Measurements from ENCODE around the gene GPATCH2L.

The GPATCH2L gene

DNA sequence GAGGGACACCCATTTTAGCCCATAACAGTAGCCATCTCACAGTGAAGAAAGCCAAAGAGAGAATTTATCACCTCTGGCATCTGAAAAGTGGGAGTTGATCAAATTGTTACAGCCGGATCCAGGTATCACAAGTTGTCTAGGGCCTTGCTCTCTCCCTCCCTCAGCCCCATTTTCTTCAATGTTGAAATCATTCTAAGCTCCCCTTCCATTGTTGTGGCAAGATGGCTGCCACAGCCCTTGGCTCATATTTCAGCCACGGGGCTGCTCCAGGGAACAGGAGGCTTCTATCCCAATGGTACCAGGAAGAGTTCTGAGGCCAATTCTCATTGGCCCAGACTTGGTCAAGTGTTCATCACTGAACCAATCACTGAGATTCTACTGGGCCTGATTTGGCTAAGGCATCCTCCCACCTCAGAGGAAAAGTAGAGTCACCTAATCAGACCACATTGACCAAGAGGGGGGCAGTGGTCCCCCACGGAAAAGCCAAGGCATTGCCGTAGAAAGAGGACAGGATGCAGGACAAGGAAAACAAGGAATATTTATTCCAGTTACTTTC lies 106.2 kb downstream of the GPATCH2L start:
- no peak for DNase-seq

DNA sequence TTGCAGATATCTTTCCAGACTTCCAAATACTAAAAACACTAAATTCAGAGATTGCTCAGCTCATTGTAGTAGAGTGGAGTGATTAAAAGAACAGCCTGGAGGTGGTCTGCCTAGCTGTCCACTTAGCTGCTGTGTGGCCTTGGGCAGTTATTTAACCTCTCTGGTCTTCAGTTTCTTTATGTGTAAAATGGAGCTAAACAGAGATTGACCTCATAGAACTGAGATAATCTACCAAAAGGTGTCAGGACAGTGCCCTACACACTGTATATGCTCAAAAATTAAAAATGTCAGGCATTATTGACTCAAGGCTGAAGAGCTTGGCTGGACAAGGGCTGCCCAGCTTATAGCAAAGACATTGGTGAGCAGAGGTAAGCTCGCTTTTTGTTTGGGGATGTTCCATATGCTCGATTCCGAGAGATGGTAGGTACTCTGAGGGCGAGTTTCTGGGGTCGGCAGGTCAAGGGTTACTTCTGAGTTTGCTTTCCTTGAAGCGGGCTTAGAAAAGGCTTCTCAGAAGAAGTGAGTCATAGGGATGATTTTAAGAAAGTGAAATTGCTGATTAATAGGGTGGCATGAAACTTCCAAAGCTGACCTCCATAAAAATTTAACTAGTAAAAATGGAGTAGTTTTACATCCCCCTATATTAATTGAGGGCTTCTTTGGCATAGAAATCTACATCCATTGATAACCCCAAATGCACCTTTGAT lies 107.5 kb downstream of the GPATCH2L start:
- DNase-seq: no peak

DNA sequence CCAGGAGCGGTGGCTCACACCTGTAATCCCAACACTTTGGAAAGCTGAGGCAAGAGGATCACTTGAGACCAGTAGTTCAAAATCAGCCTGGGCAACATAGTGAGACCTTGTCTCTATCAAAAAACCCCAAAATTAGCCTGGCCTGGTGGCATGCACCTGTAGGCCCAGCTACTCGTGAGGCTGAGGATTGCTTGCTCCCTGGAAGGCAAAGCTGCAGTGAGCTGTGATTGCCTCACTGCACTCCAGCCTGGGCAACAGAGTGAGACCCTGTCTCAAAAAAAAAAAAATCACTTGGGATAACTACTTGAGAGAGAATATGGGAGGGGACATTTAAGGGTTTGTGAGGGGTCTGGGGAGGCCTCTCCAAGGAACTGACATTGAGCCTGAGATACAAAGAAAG lies 109.0 kb downstream of the GPATCH2L start:
- DNase-seq: no peak

DNA sequence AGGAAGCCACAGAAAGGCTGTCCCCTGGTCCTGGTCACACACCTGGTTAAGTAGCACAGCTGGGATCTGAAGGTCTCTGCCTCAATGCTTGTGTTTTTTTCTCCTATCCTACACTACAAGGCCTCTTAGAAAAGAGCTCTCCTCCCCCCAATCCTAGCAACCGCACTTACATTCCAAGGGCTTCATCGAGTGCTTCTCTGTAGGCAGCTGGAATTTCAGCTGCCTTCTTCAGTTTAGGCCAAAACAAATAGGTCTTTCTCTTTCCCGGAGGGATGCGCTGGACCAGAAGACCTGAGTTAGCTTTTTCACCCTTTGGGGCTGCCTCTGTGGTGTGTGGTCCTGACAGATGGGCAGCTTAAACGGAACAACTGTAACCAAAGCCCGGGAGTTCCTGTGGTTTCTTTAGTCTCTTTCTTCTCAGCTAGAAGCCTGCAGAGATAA lies 109.7 kb downstream of the GPATCH2L start:
- no peak for DNase-seq

DNA sequence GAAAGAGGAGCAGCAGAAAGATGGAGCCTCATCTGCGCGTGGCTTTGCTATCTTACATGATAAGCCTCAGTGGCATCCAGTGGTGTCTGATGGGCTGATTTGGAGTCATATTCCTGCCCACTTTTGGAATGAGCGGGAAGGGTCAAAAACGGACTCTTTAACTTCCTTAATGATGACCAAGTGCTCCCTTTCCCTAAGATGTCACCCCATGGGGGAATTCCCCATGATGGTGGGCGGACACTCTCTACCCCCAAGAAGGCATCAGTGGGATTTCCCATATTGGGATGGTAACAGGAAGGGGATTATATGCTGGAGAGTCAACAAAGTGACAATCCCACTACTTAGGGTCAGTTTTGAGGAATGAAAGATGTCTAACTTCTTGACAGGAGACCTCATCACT lies 110.9 kb downstream of the GPATCH2L start:
- DNase-seq: no peak

Data from activated gamma-delta T cell (primary cell).